GM23248 (cell line): ENCODE measurements around the gene CPPED1. TPM values are rescaled to one million over a fixed set of nuclear protein-coding genes. Genes with fewer than 3 reads are reported as not detected.

Source experiments
- DNase-seq: peaks from one replicate; pipeline ENCODE4 v3.0.0-alpha.2; 2015
- H2AFZ ChIP-seq: fragments of 200-600 bp; sonication (generic); 2 replicates; pipeline ENCODE4 v1.6.1; 2016; ENCODE audit warnings: antibody characterized with exemption
- H3F3A ChIP-seq: fragments of 200-600 bp; sonication (generic); 2 replicates; pipeline ENCODE4 v1.6.1; 2016; ENCODE audit warnings: mild to moderate bottlenecking, antibody characterized with exemption, mixed run types; ENCODE audit not compliant: insufficient read depth
- H3K27ac ChIP-seq: fragments of 200-600 bp; sonication (generic); 2 replicates; pipeline ENCODE4 v1.5.1; 2016; ENCODE audit warnings: mild to moderate bottlenecking
- H3K27me3 ChIP-seq: fragments of 200-600 bp; sonication (generic); replicated peaks from 2 replicates; pipeline ENCODE4 v1.6.1; 2016; ENCODE audit warnings: mild to moderate bottlenecking; ENCODE audit not compliant: insufficient read depth
- H3K36me3 ChIP-seq: fragments of 200-600 bp; sonication (generic); 2 replicates; pipeline ENCODE4 v1.6.1; 2016; ENCODE audit warnings: low read depth, mild to moderate bottlenecking
- H3K4me1 ChIP-seq: fragments of 200-600 bp; sonication (generic); 2 replicates; pipeline ENCODE4 v1.6.1; 2016; ENCODE audit warnings: mild to moderate bottlenecking; ENCODE audit not compliant: insufficient read depth
- H3K4me2 ChIP-seq: fragments of 200-600 bp; sonication (generic); one replicate; pipeline ENCODE4 v1.6.1; 2016; ENCODE audit warnings: mild to moderate bottlenecking; ENCODE audit not compliant: unreplicated experiment
- H3K4me3 ChIP-seq: fragments of 200-600 bp; sonication (generic); 2 replicates; pipeline ENCODE4 v1.5.1; 2016; ENCODE audit warnings: mild to moderate bottlenecking
- H3K79me2 ChIP-seq: fragments of 200-600 bp; sonication (generic); 2 replicates; pipeline ENCODE4 v1.6.1; 2016; ENCODE audit warnings: mild to moderate bottlenecking; ENCODE audit not compliant: insufficient read depth
- H3K9ac ChIP-seq: fragments of 200-600 bp; sonication (generic); 2 replicates; pipeline ENCODE4 v1.6.1; 2016; ENCODE audit warnings: mild to moderate bottlenecking
- H3K9me2 ChIP-seq: fragments of 200-600 bp; sonication (generic); 2 replicates; pipeline ENCODE4 v1.6.1; 2016; ENCODE audit warnings: mixed run types, mild to moderate bottlenecking, moderate library complexity; ENCODE audit not compliant: insufficient read depth
- H3K9me3 ChIP-seq: fragments of 200-600 bp; sonication (generic); one replicate; pipeline ENCODE4 v1.6.1; 2017; ENCODE audit warnings: low read depth
- H4K20me1 ChIP-seq: fragments of 200-600 bp; sonication (generic); 2 replicates; pipeline ENCODE4 v1.6.0; 2016; ENCODE audit not compliant: insufficient read depth
- EZH2 ChIP-seq: fragments of 200-600 bp; sonication (generic); IDR thresholded peaks from 2 replicates; pipeline ENCODE4 v1.6.1; 2018; ENCODE audit warnings: antibody characterized with exemption, mild to moderate bottlenecking; ENCODE audit not compliant: insufficient read depth, poor library complexity, severe bottlenecking
- EZH2phosphoT487 ChIP-seq: fragments of 200-600 bp; sonication (generic); IDR thresholded peaks from 2 replicates; pipeline ENCODE4 v1.6.1; 2018; ENCODE audit warnings: antibody characterized with exemption, moderate library complexity, mild to moderate bottlenecking, low read depth; ENCODE audit not compliant: insufficient read depth
- WGBS, 2 experiments: methylation state at CpG; one replicate each; pipeline ENCODE4 v1.1.6; 2015 to 2017; ENCODE audit warnings: low lambda C conversion rate in 2 of 2, low coverage in 1 of 2; ENCODE audit errors: missing lambda C conversion rate in 2 of 2; 5-methylcytosine and 5-hydroxymethylcytosine counted together
- in situ Hi-C: fragments of 300-500 bp; cut with MboI; formaldehyde crosslinking; loops from 2 replicates; pipeline ENCODE4 v1.15.0; 2020
- polyA plus RNA-seq: library from polyadenylated mRNA; unstranded; fragments of >200 nt; fragmentation: Nextera tagmentation; extraction: Ambion mirVana; gene quantifications from 2 replicates; pipeline ENCODE4 v1.2.1, GENCODE V29; 2016
- total RNA-seq: library from RNA; depleted of rRNA; stranded (reverse); fragments of >200 nt; shearing (Covaris generic); gene quantifications from 2 replicates; pipeline ENCODE4 v1.2.3, GENCODE V29; 2014

The CPPED1 gene
- total and polyA plus RNA-seq, 2 experiments from 2014 or later, result 11.7 to 39.1 TPM

DNA sequence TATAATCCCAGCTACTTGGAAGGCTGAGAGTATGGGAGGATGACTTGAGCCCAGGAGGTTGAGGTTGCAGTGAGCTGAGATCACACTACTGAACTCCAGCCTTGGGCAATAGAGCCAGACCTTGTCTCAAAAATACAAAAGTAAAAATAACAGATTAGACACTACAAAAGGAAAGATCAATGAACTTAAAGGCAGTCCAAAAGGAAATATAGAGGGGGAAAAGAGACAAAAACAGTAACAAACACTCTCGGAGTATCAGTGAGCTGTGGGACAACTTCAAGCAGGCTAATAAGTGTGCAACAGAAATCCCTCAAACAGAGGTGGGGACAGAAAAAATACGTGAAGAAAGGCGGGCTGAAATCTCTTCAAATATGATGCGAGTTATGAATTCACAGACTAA lies 58.8 kb downstream of the CPPED1 start:
- no peaks in the 10 kb centered on the region for H3K27me3 ChIP-seq
- H3K9me3 ChIP-seq, result no peaks in the 10 kb centered on the region
- H2AFZ ChIP-seq, result no peak overlapping the region
- no peak overlapping the region for H3K4me2 ChIP-seq
- no peak overlapping the region for H3K4me3 ChIP-seq
- H3K27ac ChIP-seq, result no peak overlapping the region
- H3K36me3 ChIP-seq, result no peaks in the 10 kb centered on the region
- in situ Hi-C loops, result no loop called here
- H3K79me2 ChIP-seq, result no peaks in the 10 kb centered on the region
- 96 to 97% methylated on average over 4 of the region's 4 CpGs for WGBS, 2 experiments
- H4K20me1 ChIP-seq, result no peaks in the 10 kb centered on the region
- no peak for DNase-seq
- no peak overlapping the region for H3K9ac ChIP-seq
- no peaks in the 10 kb centered on the region for H3F3A ChIP-seq
- no peaks in the 10 kb centered on the region for H3K4me1 ChIP-seq
- no peaks in the 10 kb centered on the region for H3K9me2 ChIP-seq
- TF ChIP-seq EZH2phosphoT487, result no peak
- TF ChIP-seq EZH2, result no peak

DNA sequence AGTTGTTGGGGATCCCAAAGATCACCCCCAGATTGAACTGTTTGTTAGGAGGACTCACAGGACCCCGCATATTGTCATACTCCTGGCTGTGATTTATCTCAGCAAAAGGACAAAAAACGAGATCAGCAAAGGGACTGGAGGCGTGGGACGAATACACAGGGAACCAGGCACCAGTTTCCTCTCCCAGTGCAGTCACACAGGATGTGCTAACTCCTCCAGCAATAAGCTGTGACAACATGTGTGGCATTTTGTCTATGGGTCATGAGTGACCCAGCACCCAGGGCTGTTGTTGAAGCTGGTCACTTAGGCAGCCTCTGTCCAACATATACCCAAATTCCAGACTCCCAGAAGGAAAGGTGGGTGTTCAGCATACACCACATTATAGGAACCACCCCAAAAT lies 60.9 kb downstream of the CPPED1 start:
- Histone ChIP-seq H3K27me3 (no peaks in the 10 kb centered on the region), H3K4me2 (no peak overlapping the region), H3K9ac (no peak overlapping the region), H2AFZ (no peak overlapping the region), H3K9me2 (no peaks in the 10 kb centered on the region), H3K4me3 (no peak overlapping the region), H3K9me3 (no peaks in the 10 kb centered on the region), H3F3A (no peaks in the 10 kb centered on the region), H4K20me1 (no peaks in the 10 kb centered on the region), H3K27ac (no peak overlapping the region), H3K79me2 (no peaks in the 10 kb centered on the region), H3K36me3 (no peaks in the 10 kb centered on the region), H3K4me1 (no peaks in the 10 kb centered on the region)
- no peak for DNase-seq
- no peak for TF ChIP-seq EZH2phosphoT487
- no peak for TF ChIP-seq EZH2
- in situ Hi-C loops, result no loop called here
- WGBS, 2 experiments, result 85 to 86% methylated on average over 4 of the region's 4 CpGs

GRCh38 chr16:12740986-12741610 lies 62.6 kb downstream of the CPPED1 start:
- Histone ChIP-seq H3K4me3 (no peak overlapping the region), H3K4me1 (no peaks in the 10 kb centered on the region), H4K20me1 (no peaks in the 10 kb centered on the region), H3K9me3 (no peaks in the 10 kb centered on the region), H3K9me2 (no peaks in the 10 kb centered on the region), H3F3A (no peaks in the 10 kb centered on the region), H3K9ac (no peak overlapping the region), H2AFZ (no peak overlapping the region), H3K27ac (no peak overlapping the region), H3K79me2 (no peaks in the 10 kb centered on the region), H3K27me3 (no peaks in the 10 kb centered on the region), H3K4me2 (no peak overlapping the region), H3K36me3 (no peaks in the 10 kb centered on the region)
- no peak for DNase-seq
- WGBS, 2 experiments, result 85 to 91% methylated on average over 6 of the region's 6 CpGs
- no peak for TF ChIP-seq EZH2phosphoT487
- TF ChIP-seq EZH2, result no peak
- in situ Hi-C loops, result no loop called here

DNA sequence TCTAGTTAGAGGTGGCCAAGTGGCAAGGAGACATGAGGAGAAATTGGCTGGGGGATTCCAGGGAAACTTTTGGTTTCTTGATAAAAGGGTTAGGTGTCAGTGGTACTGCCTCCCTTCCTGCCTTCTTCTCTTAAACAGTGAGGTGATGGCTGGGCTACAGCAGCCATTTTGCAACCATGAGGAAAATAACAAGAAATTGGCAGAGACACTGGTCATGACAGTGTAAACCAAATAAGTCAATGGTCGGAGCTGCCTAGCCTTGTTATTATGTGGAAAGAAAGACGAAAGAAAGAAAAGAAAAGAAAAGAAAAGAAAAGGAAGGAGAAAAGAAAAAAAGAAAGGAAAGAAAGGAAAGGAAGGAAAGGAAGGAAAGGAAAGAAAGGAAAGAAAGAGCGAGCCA lies 63.9 kb downstream of the CPPED1 start:
- TF ChIP-seq EZH2phosphoT487 (no peak), EZH2 (no peak)
- Histone ChIP-seq H3K9ac (no peak overlapping the region), H3K27ac (no peak overlapping the region), H3K9me2 (no peaks in the 10 kb centered on the region), H3K4me3 (no peak overlapping the region), H3F3A (no peaks in the 10 kb centered on the region), H2AFZ (no peak overlapping the region), H3K79me2 (no peaks in the 10 kb centered on the region), H4K20me1 (no peaks in the 10 kb centered on the region), H3K27me3 (no peaks in the 10 kb centered on the region), H3K9me3 (no peaks in the 10 kb centered on the region), H3K4me2 (no peak overlapping the region), H3K36me3 (no peaks in the 10 kb centered on the region), H3K4me1 (no peaks in the 10 kb centered on the region)
- 92 to 94% methylated on average over 3 of the region's 3 CpGs for WGBS, 2 experiments
- in situ Hi-C loops, result no loop called here
- DNase-seq, result no peak
